ENCODE measurements around the gene ADARB2. TPM values are rescaled to one million over a fixed set of nuclear protein-coding genes. Genes with fewer than 3 reads are reported as not detected.
A peak's percentile ranks its signal among the peaks of the same experiment; 100 is the strongest.

ADARB2 gene
- total and polyA plus RNA-seq, 2 experiments from 2014 or later: 2.0 to 5.0 TPM

DNA sequence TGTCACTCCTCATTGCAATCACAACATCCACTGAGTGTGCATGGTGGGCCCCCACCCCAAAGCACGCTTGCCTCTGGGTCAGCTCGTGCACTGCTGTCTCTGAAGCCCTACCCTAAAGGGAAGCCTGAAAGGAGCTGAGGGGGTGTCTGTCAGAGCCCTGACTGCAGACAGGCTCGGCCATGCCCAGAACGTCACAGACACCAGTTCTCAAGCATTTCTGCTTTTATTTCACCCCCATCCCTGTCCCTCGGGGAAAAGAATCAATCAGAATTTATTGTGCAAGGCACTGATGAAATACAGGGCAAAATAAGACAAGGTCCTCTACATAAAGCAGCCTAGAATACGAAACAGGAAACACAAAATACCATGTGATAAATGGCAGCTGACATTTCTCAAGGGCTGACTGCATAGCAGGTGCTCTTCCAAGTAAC is 449.3 kb downstream of the ADARB2 start (continued):
- TF ChIP-seq, protein P1, sequence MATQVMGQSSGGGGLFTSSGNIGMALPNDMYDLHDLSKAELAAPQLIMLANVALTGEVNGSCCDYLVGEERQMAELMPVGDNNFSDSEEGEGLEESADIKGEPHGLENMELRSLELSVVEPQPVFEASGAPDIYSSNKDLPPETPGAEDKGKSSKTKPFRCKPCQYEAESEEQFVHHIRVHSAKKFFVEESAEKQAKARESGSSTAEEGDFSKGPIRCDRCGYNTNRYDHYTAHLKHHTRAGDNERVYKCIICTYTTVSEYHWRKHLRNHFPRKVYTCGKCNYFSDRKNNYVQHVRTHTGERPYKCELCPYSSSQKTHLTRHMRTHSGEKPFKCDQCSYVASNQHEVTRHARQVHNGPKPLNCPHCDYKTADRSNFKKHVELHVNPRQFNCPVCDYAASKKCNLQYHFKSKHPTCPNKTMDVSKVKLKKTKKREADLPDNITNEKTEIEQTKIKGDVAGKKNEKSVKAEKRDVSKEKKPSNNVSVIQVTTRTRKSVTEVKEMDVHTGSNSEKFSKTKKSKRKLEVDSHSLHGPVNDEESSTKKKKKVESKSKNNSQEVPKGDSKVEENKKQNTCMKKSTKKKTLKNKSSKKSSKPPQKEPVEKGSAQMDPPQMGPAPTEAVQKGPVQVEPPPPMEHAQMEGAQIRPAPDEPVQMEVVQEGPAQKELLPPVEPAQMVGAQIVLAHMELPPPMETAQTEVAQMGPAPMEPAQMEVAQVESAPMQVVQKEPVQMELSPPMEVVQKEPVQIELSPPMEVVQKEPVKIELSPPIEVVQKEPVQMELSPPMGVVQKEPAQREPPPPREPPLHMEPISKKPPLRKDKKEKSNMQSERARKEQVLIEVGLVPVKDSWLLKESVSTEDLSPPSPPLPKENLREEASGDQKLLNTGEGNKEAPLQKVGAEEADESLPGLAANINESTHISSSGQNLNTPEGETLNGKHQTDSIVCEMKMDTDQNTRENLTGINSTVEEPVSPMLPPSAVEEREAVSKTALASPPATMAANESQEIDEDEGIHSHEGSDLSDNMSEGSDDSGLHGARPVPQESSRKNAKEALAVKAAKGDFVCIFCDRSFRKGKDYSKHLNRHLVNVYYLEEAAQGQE (IDR thresholded peaks at IDR 0.05; ENCODE audit: unreplicated experiment): no peak
- TF ChIP-seq, protein P2, sequence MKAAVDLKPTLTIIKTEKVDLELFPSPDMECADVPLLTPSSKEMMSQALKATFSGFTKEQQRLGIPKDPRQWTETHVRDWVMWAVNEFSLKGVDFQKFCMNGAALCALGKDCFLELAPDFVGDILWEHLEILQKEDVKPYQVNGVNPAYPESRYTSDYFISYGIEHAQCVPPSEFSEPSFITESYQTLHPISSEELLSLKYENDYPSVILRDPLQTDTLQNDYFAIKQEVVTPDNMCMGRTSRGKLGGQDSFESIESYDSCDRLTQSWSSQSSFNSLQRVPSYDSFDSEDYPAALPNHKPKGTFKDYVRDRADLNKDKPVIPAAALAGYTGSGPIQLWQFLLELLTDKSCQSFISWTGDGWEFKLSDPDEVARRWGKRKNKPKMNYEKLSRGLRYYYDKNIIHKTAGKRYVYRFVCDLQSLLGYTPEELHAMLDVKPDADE (IDR thresholded peaks at IDR 0.05): no peak
- TF ChIP-seq, protein P3, sequence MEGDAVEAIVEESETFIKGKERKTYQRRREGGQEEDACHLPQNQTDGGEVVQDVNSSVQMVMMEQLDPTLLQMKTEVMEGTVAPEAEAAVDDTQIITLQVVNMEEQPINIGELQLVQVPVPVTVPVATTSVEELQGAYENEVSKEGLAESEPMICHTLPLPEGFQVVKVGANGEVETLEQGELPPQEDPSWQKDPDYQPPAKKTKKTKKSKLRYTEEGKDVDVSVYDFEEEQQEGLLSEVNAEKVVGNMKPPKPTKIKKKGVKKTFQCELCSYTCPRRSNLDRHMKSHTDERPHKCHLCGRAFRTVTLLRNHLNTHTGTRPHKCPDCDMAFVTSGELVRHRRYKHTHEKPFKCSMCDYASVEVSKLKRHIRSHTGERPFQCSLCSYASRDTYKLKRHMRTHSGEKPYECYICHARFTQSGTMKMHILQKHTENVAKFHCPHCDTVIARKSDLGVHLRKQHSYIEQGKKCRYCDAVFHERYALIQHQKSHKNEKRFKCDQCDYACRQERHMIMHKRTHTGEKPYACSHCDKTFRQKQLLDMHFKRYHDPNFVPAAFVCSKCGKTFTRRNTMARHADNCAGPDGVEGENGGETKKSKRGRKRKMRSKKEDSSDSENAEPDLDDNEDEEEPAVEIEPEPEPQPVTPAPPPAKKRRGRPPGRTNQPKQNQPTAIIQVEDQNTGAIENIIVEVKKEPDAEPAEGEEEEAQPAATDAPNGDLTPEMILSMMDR (conservative IDR thresholded peaks at IDR 0.05; ENCODE audit: low read depth in 2 of 2): no peak
- TF ChIP-seq EZH2 (IDR thresholded peaks at IDR 0.05; ENCODE audit: low read depth, unreplicated experiment): no peak
- TF ChIP-seq CREB1 (CRISPR knock-in tag; IDR thresholded peaks at IDR 0.05; ENCODE audit: low read depth): no peak

DNA sequence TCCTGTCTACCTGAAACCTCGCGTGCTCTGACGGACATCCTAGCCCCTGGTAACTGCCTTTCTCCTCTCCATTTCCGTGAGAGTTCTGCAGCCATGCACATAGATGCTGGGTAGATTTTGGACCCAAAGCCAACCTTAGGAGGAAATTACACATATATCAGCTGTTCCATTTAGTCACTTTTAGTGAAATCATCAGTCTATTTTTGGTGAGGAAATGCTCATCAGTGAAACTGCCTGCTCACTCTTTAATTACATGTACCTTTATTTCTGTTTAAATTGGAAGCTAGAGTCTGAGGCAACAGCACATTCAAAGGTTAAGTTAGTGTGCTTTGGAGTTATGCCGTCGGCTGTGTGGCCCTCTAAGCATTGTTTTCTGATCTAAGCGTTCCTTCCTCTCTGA is 449.8 kb downstream of the ADARB2 start:
- 0 out of 2 replicates have a peak, but pooled peaks cover 3% of the 10 kb centered on the region for H3F3A ChIP-seq (replicated peaks; ENCODE audit: low read depth)
- Mint-ChIP-seq H3K36me3 (ENCODE audit: low read depth) (no peaks in the 10 kb centered on the region), H3K27me3 (ENCODE audit: insufficient read depth, low read depth, poor library complexity) (peaks cover 7% of the 10 kb centered on the region), H3K27ac (peak overlapping the region; percentile 69; the same call in 1 of the 2 replicates), H3K4me1 (peaks cover 12% of the 10 kb centered on the region), H3K4me3 (no peak overlapping the region), H3K9me3 (no peaks in the 10 kb centered on the region; the same call in 2 of the 3 replicates)
- no peaks in the 10 kb centered on the region for H3K27me3 ChIP-seq (ENCODE audit: insufficient read depth)
- H3K27ac ChIP-seq (ENCODE audit: low read depth): no peak overlapping the region
- no peak overlapping the region for H2AFZ ChIP-seq
- no peaks in the 10 kb centered on the region for H3K36me3 ChIP-seq (ENCODE audit: insufficient read depth)
- no peaks in the 10 kb centered on the region for H3K9me2 ChIP-seq (ENCODE audit: insufficient read depth)
- no peak overlapping the region for H3K4me2 ChIP-seq
- DNase-seq (ENCODE audit: low spot score) (no peak), ATAC-seq (no peak)
- H4K20me1 ChIP-seq (replicated peaks; ENCODE audit: insufficient read depth): no peaks in the 10 kb centered on the region
- H3K79me2 ChIP-seq (replicated peaks; ENCODE audit: insufficient read depth): no peaks in the 10 kb centered on the region
- H3K4me1 ChIP-seq (ENCODE audit: insufficient read depth): peaks cover 2% of the 10 kb centered on the region
- no peak overlapping the region for H3K4me3 ChIP-seq
- TF ChIP-seq POLR2AphosphoS5 (IDR thresholded peaks at IDR 0.05; ENCODE audit: low read depth) (no peak), NANOG (IDR thresholded peaks at IDR 0.05; ENCODE audit: borderline replicate concordance) (no peak), EZH2phosphoT487 (IDR thresholded peaks at IDR 0.05; ENCODE audit: unreplicated experiment) (no peak), CREB1 (CRISPR knock-in tag; IDR thresholded peaks at IDR 0.05; ENCODE audit: low read depth) (no peak), ZNF114 (CRISPR knock-in tag; IDR thresholded peaks at IDR 0.05) (no peak), ZNF331 (CRISPR knock-in tag; IDR thresholded peaks at IDR 0.05; ENCODE audit: low read depth) (no peak), EZH2 (IDR thresholded peaks at IDR 0.05; ENCODE audit: low read depth, unreplicated experiment) (no peak), JUNB (IDR thresholded peaks at IDR 0.05; ENCODE audit: unreplicated experiment) (no peak)
- TF ChIP-seq, protein P1 (IDR thresholded peaks at IDR 0.05; ENCODE audit: unreplicated experiment): no peak
- TF ChIP-seq, protein P2 (IDR thresholded peaks at IDR 0.05): no peak
